Loucy (cell line): Measurements from ENCODE around the gene OTC.

Source experiments
- EZH2phosphoT487 ChIP-seq: fragments of 200-600 bp; IDR thresholded peaks from 2 replicates; pipeline ENCODE4 v1.6.1; 2018; ENCODE audit warnings: antibody characterized with exemption, mild to moderate bottlenecking, moderate library complexity, borderline replicate concordance
- TF ChIP-seq, protein P1 (sequence below): fragments of 200-600 bp; sonication (generic); conservative IDR thresholded peaks from 2 replicates; pipeline ENCODE4 v1.5.1; 2014; ENCODE audit warnings: mild to moderate bottlenecking, antibody characterized with exemption, low read length

DNA sequence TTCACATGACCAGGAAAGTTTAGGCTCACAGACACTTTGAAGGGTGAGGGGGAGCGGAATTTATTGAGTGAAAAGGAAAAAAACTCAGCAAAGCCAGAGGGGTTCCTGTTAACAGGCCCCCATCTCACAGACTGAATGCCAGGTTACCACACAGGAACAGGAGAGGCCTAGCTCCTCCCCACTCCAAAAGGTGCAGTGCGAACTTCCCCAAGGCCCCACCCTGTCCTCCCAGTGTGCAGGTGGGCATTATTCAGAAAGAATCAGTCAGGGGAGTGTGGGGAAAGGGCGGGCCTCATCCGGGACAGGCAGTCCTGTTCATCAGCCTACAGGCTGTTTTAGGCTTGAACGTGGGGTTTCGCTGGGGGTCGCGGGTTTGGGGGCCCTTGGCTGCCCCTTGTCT lies 4.0 kb downstream of the OTC start:
- TF ChIP-seq EZH2phosphoT487: no peak
- TF ChIP-seq, protein P1, sequence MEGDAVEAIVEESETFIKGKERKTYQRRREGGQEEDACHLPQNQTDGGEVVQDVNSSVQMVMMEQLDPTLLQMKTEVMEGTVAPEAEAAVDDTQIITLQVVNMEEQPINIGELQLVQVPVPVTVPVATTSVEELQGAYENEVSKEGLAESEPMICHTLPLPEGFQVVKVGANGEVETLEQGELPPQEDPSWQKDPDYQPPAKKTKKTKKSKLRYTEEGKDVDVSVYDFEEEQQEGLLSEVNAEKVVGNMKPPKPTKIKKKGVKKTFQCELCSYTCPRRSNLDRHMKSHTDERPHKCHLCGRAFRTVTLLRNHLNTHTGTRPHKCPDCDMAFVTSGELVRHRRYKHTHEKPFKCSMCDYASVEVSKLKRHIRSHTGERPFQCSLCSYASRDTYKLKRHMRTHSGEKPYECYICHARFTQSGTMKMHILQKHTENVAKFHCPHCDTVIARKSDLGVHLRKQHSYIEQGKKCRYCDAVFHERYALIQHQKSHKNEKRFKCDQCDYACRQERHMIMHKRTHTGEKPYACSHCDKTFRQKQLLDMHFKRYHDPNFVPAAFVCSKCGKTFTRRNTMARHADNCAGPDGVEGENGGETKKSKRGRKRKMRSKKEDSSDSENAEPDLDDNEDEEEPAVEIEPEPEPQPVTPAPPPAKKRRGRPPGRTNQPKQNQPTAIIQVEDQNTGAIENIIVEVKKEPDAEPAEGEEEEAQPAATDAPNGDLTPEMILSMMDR: no peak
